GM12878 (cell line): ENCODE measurements around the gene CERKL. TPM values are rescaled to one million over a fixed set of nuclear protein-coding genes. Genes with fewer than 3 reads are reported as not detected.

ENCODE experiments used
- ATAC-seq: fragments of 200-7000 bp; cut with Tn5 transposase; 3 replicates; pipeline ENCODE4 v1.9.1; 2020; ENCODE audit warnings: mild to moderate bottlenecking, moderate library complexity
- BruUV-seq: library from RNA; stranded (reverse); fragments of 400-500 nt; replicated peaks from 2 replicates; lab custom pipeline; 2021; lab: Mats Ljungman, UMichigan
- CTCF ChIA-PET: fragments of 300-600 bp; sonication (Branson Sonifier 250); formaldehyde crosslinking; extraction: SDS; loops from one replicate; lab custom pipeline; 2021; ENCODE audit warnings: inconsistent platforms; lab: Yijun Ruan, JAX
- POLR2A ChIA-PET: fragments of 350-600 bp; formaldehyde crosslinking; extraction: SDS; loops from one replicate; lab custom pipeline; 2021; ENCODE audit warnings: inconsistent platforms; lab: Charles Lee
- RAD21 ChIA-PET: fragments of 300-600 bp; sonication (Branson Sonifier 250); formaldehyde crosslinking; loops from one replicate; lab custom pipeline; 2023; ENCODE audit warnings: antibody characterized with exemption; ENCODE audit not compliant: unreplicated experiment; lab: Charles Lee
- SMC1A ChIA-PET: fragments of 300-600 bp; sonication (Branson Sonifier 250); formaldehyde crosslinking; loops from one replicate; lab custom pipeline; 2023; ENCODE audit not compliant: unreplicated experiment, uncharacterized antibody; lab: Charles Lee
- DNase-seq: peaks from one replicate; pipeline ENCODE4 v3.0.0-alpha.2; 2011; ENCODE audit warnings: low read depth, low spot score
- FAIRE-seq: peaks from 3 replicates; lab custom pipeline; 2011; peaks lifted over from hg19 to GRCh38; lab: Jason Lieb, UNC
- H2AFZ ChIP-seq: 2 replicates; pipeline ENCODE4 v1.6.0; 2011; ENCODE audit warnings: low read depth, low read length, control low read depth; ENCODE audit not compliant: control insufficient read depth
- H3K27ac ChIP-seq: 2 replicates; pipeline ENCODE4 v1.5.1; 2011; ENCODE audit warnings: control low read depth; ENCODE audit not compliant: control insufficient read depth, insufficient read depth
- H3K27me3 ChIP-seq, 2 experiments: replicated peaks in 1 of 2; 2 replicates each; pipeline versions ENCODE4 v1.6.0 to v1.6.1; 2011; ENCODE audit warnings: low read length in 1 of 2; ENCODE audit not compliant: control insufficient read depth in 2 of 2, insufficient read depth in 2 of 2
- H3K36me3 ChIP-seq, 2 experiments: 2 replicates each; pipeline ENCODE4 v1.5.1; 2011; ENCODE audit warnings: low read length in 1 of 2; ENCODE audit not compliant: control insufficient read depth in 2 of 2, insufficient read depth in 2 of 2
- H3K4me1 ChIP-seq: 2 replicates; pipeline ENCODE4 v1.6.1; 2011; ENCODE audit warnings: mild to moderate bottlenecking, low read length, moderate library complexity, mixed read lengths; ENCODE audit not compliant: control insufficient read depth, insufficient read depth
- H3K4me2 ChIP-seq: 2 replicates; pipeline ENCODE4 v1.6.0; 2011; ENCODE audit warnings: control low read depth; ENCODE audit not compliant: control insufficient read depth, insufficient read depth
- H3K4me3 ChIP-seq: fragments of 200-600 bp; sonication (generic); 2 replicates; pipeline ENCODE4 v1.5.1; 2016
- H3K79me2 ChIP-seq: 2 replicates; pipeline ENCODE4 v1.6.0; 2011; ENCODE audit warnings: low read length; ENCODE audit not compliant: control insufficient read depth, insufficient read depth
- H3K9ac ChIP-seq: 2 replicates; pipeline ENCODE4 v1.8.0; 2011; ENCODE audit warnings: low read length, control low read depth, mixed read lengths; ENCODE audit not compliant: control insufficient read depth, insufficient read depth
- H3K9me3 ChIP-seq: replicated peaks from 3 replicates; pipeline ENCODE4 v1.5.1; 2011; ENCODE audit warnings: mild to moderate bottlenecking, low read length; ENCODE audit not compliant: control insufficient read depth, insufficient read depth
- H4K20me1 ChIP-seq: 2 replicates; pipeline ENCODE4 v1.6.0; 2011; ENCODE audit not compliant: control insufficient read depth, insufficient read depth
- CTCF ChIP-seq, 3 experiments: IDR thresholded peaks in 2 of 3; conservative IDR thresholded peaks in 1 of 3; 2 replicates each; pipeline ENCODE4 v1.5.1; 2011; ENCODE audit warnings: low read depth in 3 of 3, low read length in 3 of 3, mild to moderate bottlenecking in 3 of 3, control low read depth in 2 of 3, moderate library complexity in 2 of 3, inconsistent platforms in 1 of 3, mixed read lengths in 1 of 3; ENCODE audit not compliant: control insufficient read depth in 2 of 3, insufficient read depth in 1 of 3; ENCODE audit errors: extremely low read depth in 1 of 3
- DPF2 ChIP-seq: fragments of 450-650 bp; IDR thresholded peaks from 2 replicates; pipeline ENCODE4 v1.6.1; 2017; ENCODE audit warnings: mild to moderate bottlenecking
- FOXK2 ChIP-seq: fragments of 450-650 bp; IDR thresholded peaks from 2 replicates; pipeline ENCODE4 v1.6.1; 2017; ENCODE audit warnings: mild to moderate bottlenecking, moderate library complexity
- HDAC6 ChIP-seq: fragments of 200-600 bp; sonication (generic); IDR thresholded peaks from one replicate; pipeline ENCODE4 v1.8.0; 2017; ENCODE audit warnings: antibody characterized with exemption; ENCODE audit not compliant: unreplicated experiment
- MYC ChIP-seq: IDR thresholded peaks from 2 replicates; pipeline ENCODE4 v1.6.1; 2011; ENCODE audit warnings: mild to moderate bottlenecking, low read length, moderate library complexity, inconsistent platforms; ENCODE audit not compliant: insufficient read depth, insufficient replicate concordance, insufficient read length, severe bottlenecking
- RUNX3 ChIP-seq: IDR thresholded peaks from 2 replicates; pipeline ENCODE4 v1.6.1; 2012; ENCODE audit warnings: low read length, inconsistent platforms
- SIN3A ChIP-seq: IDR thresholded peaks from 2 replicates; pipeline ENCODE4 v1.6.1; 2012; ENCODE audit warnings: low read depth, low read length, improper control_type of control experiment
- SMARCA5 ChIP-seq: fragments of 450-650 bp; IDR thresholded peaks from 2 replicates; pipeline ENCODE4 v1.6.1; 2017; ENCODE audit warnings: mild to moderate bottlenecking
- SREBF2 ChIP-seq: IDR thresholded peaks from 2 replicates; pipeline ENCODE4 v1.6.1; 2012; ENCODE audit warnings: mild to moderate bottlenecking, low read length
- SUPT20H ChIP-seq: IDR thresholded peaks from 2 replicates; pipeline ENCODE4 v1.6.1; 2011; ENCODE audit warnings: low read depth, mild to moderate bottlenecking, low read length, moderate library complexity, borderline replicate concordance; ENCODE audit not compliant: control insufficient read depth
- WRNIP1 ChIP-seq: IDR thresholded peaks from 2 replicates; pipeline ENCODE4 v1.6.1; 2011; ENCODE audit warnings: low read depth, low read length, improper control_type of control experiment, borderline replicate concordance
- ZBED1 ChIP-seq: IDR thresholded peaks from 2 replicates; pipeline ENCODE4 v1.6.1; 2016; ENCODE audit warnings: borderline replicate concordance
- WGBS: methylation state at CpG from one replicate; pipeline ENCODE4 v1.1.6; 2016; ENCODE audit warnings: low lambda C conversion rate; ENCODE audit not compliant: insufficient replicate concordance, insufficient coverage; ENCODE audit errors: missing lambda C conversion rate; 5-methylcytosine and 5-hydroxymethylcytosine counted together
- in situ Hi-C: fragments of 300-500 bp; cut with MboI; formaldehyde crosslinking; loops from 9 replicates; pipeline ENCODE4 v1.14.3; 2018; ENCODE audit warnings: mixed read lengths
- intact Hi-C: fragments of 100-400 bp; cut with micrococcal nuclease; formaldehyde crosslinking; loops from one replicate; pipeline ENCODE4 v1.14.2; 2022; ENCODE audit not compliant: unreplicated experiment
- polyA plus RNA-seq, 11 experiments: library from polyadenylated mRNA; depleted of rRNA in 4 of 11; unstranded in 6 of 11; stranded (reverse) in 5 of 11; fragments of >200 nt; fragmentation: Nextera tagmentation in 4 of 11; fragmentation: Illumina TruSeq in 1 of 11; extraction: Ambion mirVana in 4 of 11; extraction: Trizol in 1 of 11; gene quantifications; 1 replicate in 1 of 11; 2 replicates in 10 of 11; pipeline versions ENCODE4 v1.2.1 to v1.2.3, GENCODE V29; 2011 to 2016; ENCODE audit warnings: inconsistent platforms in 2 of 11, missing spikeins in 2 of 11, low read depth in 1 of 11
- total RNA-seq, 4 experiments: library from RNA; depleted of rRNA in 3 of 4; stranded (reverse); fragments of >200 nt in 3 of 4; fragmentation: Illumina TruSeq in 1 of 4; extraction: Trizol in 1 of 4; gene quantifications; 2 replicates each; pipeline versions ENCODE4 v1.2.1 to v1.2.3, GENCODE V29; 2013 to 2021
- TF ChIP-seq, protein P1 (sequence below): fragments of 450-650 bp; formaldehyde crosslinking; IDR thresholded peaks from 2 replicates; pipeline ENCODE4 v1.4.0; 2020; ENCODE audit warnings: mild to moderate bottlenecking, moderate library complexity
- TF ChIP-seq, protein P2 (sequence below): IDR thresholded peaks from 2 replicates; pipeline ENCODE4 v1.6.1; 2012; ENCODE audit warnings: low read depth, low read length, improper control_type of control experiment

The CERKL gene
- total and polyA plus RNA-seq, 10 of the 15 experiments (the other 5 are each of a cell fraction or from before 2014, with no cell fraction given) = 0.05 to 23.0 (median 6.0) TPM; not detected in 2

DNA sequence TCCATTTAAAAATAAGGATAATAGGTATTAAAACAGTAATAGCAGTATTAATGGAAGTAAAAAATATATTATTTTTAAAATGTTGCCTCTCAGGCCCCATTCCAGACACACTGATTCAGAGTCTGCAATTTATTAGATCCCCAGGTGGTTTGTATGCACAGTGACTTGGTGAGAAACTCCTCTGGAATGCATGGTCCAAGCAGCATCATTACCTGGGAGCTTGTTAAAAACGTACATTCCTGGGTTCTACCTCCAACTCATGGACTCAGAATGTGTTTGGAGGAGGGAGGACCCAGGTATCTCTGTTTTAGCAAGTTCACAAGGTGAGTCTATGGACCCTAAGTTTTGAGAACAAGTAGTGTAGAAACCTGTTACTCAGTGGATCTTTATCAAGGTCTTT is 104.1 kb downstream of the CERKL start:
- Histone ChIP-seq H3K4me1 (no peaks in the 10 kb centered on the region), H3K9ac (no peak overlapping the region), H3K27me3 (no peaks in the 10 kb centered on the region), H3K27ac (no peak overlapping the region), H3K79me2 (no peaks in the 10 kb centered on the region), H3K4me3 (no peak overlapping the region), H3K4me2 (no peak overlapping the region), H4K20me1 (no peaks in the 10 kb centered on the region), H3K9me3 (no peaks in the 10 kb centered on the region), H2AFZ (no peak overlapping the region), H3K36me3 (no peaks in the 10 kb centered on the region; a peak in 1 of 4 replicates)
- in situ Hi-C loops = no loop called here
- DNase-seq = no peak
- no peak for ATAC-seq
- ChIA-PET SMC1A (no interaction called here), POLR2A (no interaction called here), CTCF (no interaction called here), RAD21 (no interaction called here)
- intact Hi-C loops = no loop called here
- 0% methylated on average over 1 of the region's 1 CpG for WGBS
- FAIRE-seq = no peak
- TF ChIP-seq SIN3A (no peak), SREBF2 (no peak), MYC (no peak), HDAC6 (no peak), DPF2 (no peak), RUNX3 (no peak), WRNIP1 (no peak), ZBED1 (no peak), SMARCA5 (no peak), FOXK2 (no peak), SUPT20H (no peak), CTCF (IDR thresholded peaks at IDR 0.05 in 2 of 3, conservative IDR thresholded peaks at IDR 0.05 in 1 of 3; ENCODE audit: control insufficient read depth in 2 of 3, extremely low read depth in 1 of 3, insufficient read depth in 1 of 3, low read depth in 3 of 3, low read length in 3 of 3) (no peak)
- TF ChIP-seq, protein P1, sequence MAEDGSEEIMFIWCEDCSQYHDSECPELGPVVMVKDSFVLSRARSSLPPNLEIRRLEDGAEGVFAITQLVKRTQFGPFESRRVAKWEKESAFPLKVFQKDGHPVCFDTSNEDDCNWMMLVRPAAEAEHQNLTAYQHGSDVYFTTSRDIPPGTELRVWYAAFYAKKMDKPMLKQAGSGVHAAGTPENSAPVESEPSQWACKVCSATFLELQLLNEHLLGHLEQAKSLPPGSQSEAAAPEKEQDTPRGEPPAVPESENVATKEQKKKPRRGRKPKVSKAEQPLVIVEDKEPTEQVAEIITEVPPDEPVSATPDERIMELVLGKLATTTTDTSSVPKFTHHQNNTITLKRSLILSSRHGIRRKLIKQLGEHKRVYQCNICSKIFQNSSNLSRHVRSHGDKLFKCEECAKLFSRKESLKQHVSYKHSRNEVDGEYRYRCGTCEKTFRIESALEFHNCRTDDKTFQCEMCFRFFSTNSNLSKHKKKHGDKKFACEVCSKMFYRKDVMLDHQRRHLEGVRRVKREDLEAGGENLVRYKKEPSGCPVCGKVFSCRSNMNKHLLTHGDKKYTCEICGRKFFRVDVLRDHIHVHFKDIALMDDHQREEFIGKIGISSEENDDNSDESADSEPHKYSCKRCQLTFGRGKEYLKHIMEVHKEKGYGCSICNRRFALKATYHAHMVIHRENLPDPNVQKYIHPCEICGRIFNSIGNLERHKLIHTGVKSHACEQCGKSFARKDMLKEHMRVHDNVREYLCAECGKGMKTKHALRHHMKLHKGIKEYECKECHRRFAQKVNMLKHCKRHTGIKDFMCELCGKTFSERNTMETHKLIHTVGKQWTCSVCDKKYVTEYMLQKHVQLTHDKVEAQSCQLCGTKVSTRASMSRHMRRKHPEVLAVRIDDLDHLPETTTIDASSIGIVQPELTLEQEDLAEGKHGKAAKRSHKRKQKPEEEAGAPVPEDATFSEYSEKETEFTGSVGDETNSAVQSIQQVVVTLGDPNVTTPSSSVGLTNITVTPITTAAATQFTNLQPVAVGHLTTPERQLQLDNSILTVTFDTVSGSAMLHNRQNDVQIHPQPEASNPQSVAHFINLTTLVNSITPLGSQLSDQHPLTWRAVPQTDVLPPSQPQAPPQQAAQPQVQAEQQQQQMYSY = no peak
- TF ChIP-seq, protein P2, sequence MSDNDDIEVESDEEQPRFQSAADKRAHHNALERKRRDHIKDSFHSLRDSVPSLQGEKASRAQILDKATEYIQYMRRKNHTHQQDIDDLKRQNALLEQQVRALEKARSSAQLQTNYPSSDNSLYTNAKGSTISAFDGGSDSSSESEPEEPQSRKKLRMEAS = no peak
- BruUV-seq = no TSS peak
